Embryonic facial prominence (tissue), 1 donor: ENCODE measurements around the gene SLC30A10.
"Not testable (repeated sequence)": the region's sequence is repeated elsewhere in the genome, so short reads cannot be mapped to it uniquely, and the experiment has no call there.

Source experiments
- DNase-seq: peaks from one replicate; pipeline ENCODE4 v3.0.0-alpha.2; 2016; ENCODE audit errors: extremely low spot score

Gene SLC30A10

DNA sequence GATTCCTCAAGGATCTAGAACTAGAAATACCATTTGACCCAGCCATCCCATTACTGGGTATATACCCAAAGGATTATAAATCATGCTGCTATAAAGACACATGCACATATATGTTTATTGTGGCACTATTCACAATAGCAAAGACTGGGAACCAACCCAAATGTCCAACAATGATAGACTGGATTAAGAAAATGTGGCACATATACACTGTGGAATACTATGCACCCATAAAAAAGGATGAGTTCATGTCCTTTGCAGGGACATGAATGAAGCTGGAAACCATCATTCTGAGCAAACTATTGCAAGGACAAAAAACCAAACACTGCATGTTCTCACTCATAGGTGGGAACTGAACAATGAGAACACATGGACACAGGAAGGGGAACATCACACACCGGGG is 36.1 kb downstream of the SLC30A10 start:
- DNase-seq = not testable (repeated sequence)

DNA sequence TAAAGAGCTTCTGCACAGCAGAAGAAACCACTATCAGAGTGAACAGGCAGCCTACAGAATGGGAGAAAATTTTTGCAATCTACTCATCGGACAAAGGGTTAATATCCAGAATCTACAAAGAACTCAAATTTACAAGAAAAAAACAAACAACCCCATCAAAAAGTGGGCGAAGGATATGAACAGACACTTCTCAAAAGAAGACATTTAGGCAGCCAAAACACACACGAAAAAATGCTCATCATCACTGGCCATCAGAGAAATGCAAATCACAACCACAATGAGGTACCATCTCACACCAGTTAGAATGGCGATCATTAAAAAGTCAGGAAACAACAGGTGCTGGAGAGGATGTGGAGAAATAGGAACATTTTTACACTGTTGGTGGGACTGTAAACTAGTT is 36.5 kb downstream of the SLC30A10 start:
- DNase-seq = not testable (repeated sequence)

DNA sequence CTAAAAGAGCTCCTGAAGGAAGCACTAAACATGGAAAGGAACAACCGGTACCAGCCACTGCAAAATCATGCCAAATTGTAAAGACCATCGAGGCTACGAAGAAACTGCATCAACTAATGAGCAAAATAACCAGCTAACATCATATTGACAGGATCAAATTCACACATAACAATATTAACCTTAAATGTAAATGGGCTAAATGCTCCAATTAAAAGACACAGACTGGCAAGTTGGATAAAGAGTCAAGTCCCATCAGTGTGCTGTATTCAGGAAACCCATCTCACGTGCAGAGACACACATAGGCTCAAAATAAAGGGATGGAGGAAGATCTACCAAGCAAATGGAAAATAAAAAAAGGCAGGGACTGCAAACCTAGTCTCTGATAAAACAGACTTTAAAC is 39.7 kb downstream of the SLC30A10 start:
- not testable (repeated sequence) for DNase-seq

DNA sequence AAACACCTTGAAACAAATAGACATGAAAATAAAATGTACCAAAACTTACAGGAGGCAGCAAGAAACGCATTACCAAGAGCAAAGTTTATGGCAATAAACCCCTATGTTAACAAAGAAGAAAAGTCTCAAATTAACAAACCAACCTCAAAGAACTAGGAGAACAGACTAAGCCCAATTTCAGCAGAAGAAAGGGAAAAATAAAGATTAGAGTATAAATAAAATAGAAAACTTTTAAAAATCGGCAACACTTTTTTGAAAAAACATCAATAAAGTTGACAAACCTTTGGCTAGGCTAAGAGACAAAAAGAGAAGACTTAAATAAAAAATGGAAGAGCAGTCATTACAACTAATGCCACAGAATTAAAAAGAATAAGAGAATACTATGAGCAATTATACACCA is 42.7 kb downstream of the SLC30A10 start:
- no peak for DNase-seq

DNA sequence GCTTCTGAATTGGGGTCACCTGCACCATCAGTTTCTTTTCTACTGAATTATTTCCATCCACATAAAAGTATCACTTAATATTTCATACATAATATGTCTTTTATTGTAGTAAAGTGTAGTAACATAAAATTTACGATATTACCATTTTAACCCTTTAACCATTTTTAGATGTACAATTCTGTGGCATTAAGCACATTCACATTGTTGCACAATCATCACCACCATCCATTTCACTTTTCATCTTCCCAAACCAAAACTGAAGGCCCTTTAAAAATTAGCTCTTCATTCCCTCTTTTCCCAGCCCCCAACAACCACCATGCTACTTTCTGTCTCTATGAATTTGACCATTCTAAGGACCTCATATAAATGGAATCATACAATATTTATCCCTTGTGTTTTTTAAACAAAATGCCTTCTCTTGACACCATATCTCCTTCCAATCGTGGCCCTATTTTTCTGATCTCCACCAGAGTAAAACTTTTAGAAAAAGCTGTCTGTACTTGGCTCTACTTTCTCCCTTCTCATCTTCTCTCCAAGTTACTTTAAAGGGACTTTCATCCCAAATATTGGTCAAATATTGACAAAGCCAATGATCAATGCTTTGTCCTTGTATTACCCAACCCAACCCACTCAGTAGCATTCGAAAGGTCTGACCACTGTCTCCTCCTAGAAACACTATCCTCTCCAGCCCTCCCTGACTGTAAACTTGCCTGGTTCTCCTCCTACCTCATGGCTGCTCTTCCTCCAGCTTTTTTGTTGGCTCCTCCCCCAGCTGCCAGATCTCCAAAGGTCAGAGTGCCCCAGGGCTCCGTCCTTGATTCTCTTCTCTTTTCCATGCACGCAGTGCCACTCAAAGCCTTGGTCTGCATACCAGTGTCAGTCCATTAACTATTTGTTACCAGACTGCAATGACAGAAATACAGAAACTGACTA is 44.7 kb downstream of the SLC30A10 start:
- no peak for DNase-seq

DNA sequence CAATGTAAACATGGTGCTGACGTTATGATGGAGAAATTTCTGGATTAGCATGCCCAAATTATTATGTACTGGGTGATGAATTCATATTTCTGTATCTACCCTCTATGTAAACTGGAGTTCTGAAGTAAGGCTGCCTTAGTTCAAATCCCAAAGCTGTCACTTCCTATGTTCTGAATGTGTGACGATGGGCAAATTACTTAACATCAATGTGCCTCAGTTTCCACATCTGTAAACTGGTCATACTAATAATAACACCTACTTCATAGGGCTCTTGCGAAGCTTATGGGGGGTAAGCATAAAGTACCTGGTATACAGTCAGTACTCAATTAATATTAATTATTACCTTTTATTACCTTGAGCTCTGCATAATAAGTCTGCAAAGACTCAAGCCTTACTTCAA is 45.6 kb downstream of the SLC30A10 start:
- DNase-seq = no peak

DNA sequence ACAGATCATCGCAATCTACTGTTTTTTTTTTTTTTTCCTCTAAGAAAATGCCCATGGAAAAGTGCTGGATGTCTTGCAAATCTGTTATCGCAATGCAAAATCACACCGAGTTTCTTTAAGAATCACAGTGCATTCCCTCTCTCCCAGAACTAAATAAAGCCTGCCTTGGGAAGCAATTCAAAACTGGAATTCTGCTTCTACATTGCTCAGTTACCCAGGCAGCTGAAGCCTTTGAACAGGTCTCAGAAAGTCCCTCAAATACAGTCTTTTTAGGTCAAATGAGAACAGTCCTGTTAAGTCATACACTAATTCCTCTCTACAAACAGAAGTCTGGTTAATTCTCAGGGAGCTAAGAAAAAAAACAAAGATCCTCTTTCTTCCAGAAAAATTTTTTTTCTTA is 46.3 kb downstream of the SLC30A10 start:
- no peak for DNase-seq

DNA sequence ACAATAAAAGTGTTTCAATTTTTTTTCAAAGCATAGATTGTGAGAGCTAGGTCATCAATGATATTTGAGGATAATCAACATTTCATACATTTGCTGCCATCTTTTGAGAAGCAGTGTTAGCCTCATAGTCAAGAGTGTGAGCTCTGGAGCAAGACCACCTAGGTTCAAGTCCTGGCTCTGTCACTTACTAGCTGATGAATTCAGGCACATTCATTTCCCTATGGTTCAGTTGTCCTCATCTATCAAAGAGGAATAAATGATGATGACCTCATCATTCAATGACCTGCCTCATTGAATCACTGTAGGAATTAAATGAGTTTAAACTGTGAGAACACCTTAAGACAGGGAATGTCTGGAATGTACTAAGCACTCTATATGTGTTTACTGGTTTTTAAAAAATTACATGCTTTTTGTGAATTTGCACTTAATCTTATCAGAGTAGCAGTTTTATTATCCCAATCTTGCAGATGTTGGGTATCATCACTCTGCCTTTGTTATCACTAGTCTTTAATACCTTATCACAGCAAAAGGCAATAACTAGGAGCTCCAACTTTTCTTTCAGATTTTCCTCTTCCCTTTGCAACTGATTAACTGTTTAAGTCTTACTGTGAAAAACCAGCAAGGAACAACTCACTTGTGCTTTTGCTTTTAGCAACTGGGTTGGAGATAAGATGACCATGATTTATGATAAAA is 47.4 kb downstream of the SLC30A10 start:
- DNase-seq = no peak

DNA sequence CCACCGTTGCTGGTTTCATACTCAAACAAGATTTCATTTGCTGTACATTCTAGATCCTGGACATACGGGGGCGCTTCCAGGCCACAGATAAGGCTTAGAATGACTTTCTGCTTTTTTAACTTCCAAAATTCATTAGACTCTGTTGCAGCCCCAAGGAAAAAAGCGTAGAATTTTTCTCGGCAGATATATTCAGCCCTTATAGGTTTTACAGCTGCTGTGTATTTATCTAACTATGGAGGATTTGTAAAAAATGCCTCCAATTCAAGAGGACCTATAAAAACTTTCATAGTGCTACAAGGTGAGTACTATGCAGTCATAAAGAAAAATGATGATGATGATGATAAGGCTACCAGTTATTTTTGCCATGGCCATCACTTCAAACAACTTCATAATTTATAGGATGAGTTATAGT is 51.6 kb downstream of the SLC30A10 start:
- DNase-seq = no peak

DNA sequence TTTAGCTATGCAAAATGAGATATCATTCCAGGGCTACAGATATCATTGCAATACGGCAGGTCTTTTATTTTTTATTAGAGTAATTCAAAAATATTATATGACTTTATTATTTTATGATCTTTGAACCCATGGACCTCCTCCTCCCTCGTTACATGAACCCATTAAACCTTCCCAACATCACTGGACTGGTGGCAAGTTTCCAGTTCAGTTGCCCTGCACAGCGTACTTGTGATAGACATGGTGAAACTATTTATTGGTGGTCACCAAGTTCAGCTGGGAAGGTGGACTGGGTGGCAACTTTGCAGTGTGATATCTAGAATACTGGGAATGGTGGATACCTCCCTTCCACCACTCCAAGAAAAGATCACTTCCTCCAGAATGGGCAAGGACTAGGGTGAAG is 52.5 kb downstream of the SLC30A10 start:
- no peak for DNase-seq

DNA sequence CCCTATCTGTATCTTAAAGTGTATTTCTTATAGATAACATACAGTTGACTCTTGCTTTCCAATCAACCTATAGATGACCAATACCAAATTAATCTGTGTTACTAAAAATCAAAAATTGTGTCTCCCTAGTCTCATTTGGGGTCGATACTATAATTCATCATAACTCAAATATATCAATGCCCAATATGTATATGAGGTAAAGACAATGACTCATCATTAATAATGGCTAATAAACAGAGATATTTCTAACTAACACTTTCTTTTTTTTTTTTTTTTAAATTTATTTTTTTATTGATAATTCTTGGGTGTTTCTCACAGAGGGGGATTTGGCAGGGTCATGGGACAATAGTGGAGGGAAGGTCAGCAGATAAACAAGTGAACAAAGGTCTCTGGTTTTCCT is 55.8 kb downstream of the SLC30A10 start:
- DNase-seq = not testable (repeated sequence)

DNA sequence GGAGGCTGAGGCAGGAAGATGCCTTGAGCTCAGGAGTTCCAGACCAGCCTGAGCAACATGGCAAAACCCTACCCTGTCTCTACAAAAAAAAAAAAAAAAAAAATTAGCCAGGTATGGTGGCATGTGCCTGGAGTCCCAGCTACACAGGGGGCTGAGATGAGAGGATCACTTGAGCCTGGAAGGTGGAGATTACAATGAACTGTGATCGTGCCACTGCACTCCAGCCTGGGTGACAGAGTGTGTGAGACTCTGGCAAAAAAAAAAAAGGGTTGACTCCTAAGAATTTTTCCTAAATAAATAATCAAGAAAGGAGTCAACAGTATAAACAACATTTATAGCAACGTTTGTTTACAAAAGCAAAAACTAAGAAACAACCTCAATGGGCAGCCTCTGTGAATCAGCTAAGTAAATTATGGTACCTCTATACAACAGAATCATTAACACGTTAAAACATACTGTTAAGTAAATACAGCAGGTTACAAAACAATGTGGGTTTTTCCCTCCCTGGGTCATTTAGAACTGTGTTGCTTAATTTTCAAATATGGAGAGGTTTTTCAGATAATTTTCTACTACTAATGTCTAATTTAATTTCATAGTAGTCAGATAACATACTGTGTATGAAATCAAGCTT is 56.8 kb downstream of the SLC30A10 start:
- no peak for DNase-seq

DNA sequence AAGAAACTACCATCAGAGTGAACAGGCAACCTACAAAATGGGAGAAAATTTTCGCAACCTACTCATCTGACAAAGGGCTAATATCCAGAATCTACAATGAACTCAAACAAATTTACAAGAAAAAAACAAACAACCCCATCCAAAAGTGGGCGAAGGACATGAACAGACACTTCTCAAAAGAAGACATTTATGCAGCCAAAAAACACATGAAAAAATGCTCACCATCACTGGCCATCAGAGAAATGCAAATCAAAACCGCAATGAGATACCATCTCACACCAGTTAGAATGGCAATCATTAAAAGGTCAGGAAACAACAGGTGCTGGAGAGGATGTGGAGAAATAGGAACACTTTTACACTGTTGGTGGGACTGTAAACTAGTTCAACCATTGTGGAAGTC is 59.7 kb downstream of the SLC30A10 start:
- not testable (repeated sequence) for DNase-seq
